HT1080 (cell line): ENCODE results near the gene ZNF555. TPM values are rescaled to one million over a fixed set of nuclear protein-coding genes. Genes with fewer than 3 reads are reported as not detected.

Experiments
- DNase-seq: peaks from one replicate; pipeline ENCODE4 v3.0.0-alpha.2; 2015; ENCODE audit warnings: low read depth
- total RNA-seq: library from RNA; depleted of rRNA; stranded (reverse); fragments of >200 nt; shearing (Covaris generic); gene quantifications from 2 replicates; pipeline ENCODE4 v1.2.3, GENCODE V29; 2014

ZNF555 gene
- total RNA-seq, 1 experiment from 2014 or later: 0.11 TPM

- no peak for DNase-seq
These were observed 18.4 kb upstream of the ZNF555 start for GRCh38 chr19:2822846-2823245.

DNA sequence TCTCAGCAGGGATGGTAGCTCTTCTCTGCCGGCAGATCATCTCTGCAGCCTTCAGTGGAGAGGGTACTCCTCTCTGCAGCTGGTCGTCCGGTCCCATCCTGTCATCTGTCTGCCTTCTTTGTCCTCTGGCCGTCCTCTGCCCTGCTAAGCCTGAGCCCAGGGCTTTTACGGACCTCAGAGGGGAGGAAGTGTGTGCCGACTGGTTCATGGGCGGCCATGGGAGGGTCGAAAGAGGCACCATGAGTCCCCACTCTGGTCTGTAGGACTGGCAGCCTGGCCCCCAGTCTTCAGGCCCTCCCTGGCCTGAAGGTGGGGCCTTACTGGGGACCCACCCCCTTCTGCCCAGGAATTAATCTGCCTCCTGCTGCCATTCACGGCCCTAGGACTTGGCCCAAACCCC, 17.6 kb upstream of the ZNF555 start:
- DNase-seq: no peak

GRCh38 chr19:2824129-2824528, 17.1 kb upstream of the ZNF555 start:
- no peak for DNase-seq

- DNase-seq: no peak
These were observed 14.3 kb upstream of the ZNF555 start for GRCh38 chr19:2827022-2827421.

DNA sequence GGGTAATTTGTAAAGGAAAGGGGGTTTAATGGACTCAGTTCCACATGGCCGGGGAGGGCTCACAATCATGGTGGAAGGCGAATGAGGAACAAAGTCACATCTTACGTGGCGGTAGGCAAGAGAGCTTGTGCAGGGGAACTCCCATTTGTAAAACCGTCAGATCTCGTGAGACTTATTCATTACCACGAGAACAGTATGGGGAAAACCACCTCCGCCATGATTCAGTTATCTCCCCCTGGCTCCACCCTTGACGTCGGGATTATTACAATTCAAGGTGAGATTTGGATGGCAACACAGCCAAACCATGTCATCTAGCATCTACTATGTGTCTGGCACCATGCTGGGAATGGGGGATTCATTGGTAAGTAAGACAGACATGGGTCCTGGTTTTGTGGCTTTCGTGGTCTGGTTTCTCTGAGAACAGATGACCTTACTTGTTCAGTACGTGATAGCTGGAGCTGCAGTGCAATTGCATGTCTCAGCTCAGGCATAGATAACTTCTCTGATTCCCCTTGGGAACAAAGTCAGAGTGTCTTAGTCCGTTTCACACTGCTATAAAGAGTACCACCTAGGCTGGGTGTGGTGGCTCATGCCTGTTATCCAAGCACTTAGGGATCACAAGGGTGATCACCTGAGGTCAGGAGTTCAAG, 13.3 kb upstream of the ZNF555 start:
- DNase-seq: no peak

GRCh38 chr19:2834294-2834871, 6.9 kb upstream of the ZNF555 start:
- no peak for DNase-seq

GRCh38 chr19:2837430-2837829, 3.8 kb upstream of the ZNF555 start:
- no peak for DNase-seq

- DNase-seq: no peak
These were observed 740 bp downstream of the ZNF555 start for GRCh38 chr19:2841855-2842574.

DNA sequence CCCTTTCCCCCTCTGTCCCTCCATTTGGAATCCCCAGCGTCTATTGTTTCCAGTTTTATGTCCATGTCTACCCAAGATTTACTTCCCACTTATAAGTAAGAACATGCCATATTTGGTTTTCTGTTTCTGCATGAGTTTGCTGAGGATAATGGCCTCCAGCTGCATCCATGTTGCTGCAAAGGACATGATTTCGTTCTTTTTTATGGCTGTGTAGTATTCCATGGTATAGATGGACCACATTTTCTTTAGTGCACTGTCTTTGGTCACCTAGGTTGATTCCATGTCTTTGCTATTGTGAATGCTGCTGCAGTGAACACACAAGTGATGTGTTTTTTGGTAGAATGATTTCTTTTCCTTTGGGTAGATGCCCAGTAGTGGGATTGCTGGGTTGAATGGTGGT, 3.8 kb downstream of the ZNF555 start:
- no peak for DNase-seq

- DNase-seq: no peak
These were observed 5.1 kb downstream of the ZNF555 start for GRCh38 chr19:2846180-2846894.

DNA sequence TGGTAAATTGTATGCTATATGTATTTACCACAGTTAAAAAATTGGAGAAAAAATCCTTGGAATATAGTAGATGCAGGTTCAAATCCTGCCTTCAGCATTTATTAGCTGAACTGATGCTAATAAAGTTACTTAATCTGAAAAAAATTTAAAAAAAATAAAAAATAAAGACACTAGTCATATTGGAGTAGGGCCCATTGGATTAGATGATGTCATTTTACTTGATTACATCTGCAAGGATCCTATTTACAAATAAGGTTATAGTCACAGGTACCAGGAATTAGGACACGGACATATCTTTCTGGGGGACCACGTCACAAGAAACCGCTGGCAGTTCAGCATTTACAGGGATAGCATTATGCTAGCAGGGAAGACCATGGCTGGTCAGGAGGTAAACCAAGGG, 6.2 kb downstream of the ZNF555 start:
- no peak for DNase-seq

DNA sequence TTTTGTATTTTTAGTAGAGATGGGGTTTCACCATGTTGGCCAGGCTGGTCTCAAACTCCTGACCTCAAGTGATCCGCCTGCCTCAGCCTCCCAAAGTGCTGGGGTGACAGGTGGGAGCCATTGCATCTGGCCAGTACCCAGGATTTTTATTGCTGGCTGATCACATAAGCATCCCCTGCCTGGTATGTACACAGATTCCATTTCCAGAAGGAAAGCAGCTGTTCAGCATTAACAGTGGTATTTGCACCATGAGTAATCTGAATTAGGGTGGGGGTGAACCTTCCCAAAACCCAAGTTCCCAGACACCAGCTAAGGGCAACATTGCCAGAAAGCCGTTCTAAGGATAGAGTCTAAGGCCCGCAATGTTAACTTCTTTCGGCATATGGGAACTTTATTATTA, 7.3 kb downstream of the ZNF555 start:
- no peak for DNase-seq

- no peak for DNase-seq
These were observed 9.1 kb downstream of the ZNF555 start for GRCh38 chr19:2850256-2850925.

GRCh38 chr19:2852598-2852997, 11.3 kb downstream of the ZNF555 start:
- DNase-seq: no peak

- no peak for DNase-seq
These were observed 11.8 kb downstream of the ZNF555 start for GRCh38 chr19:2853015-2853606.

DNA sequence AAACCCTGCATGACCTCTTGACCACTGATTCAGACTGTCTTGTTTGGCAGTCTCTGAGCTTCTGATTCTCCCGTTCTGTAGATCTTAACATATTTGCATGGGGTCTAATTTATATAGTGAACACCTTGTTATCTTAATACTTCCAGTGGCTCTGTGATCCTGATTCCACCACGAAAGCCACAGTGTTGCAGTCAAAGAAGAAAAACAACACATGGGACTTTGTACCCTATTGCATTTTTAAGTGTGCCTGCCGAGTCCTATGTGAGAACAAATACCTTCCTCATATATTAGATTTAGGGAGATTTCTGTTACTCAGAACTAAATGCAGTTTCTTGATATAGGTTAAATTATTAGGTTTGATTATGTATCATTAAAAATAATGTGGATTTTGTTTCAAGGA, 13.6 kb downstream of the ZNF555 start:
- no peak for DNase-seq

DNA sequence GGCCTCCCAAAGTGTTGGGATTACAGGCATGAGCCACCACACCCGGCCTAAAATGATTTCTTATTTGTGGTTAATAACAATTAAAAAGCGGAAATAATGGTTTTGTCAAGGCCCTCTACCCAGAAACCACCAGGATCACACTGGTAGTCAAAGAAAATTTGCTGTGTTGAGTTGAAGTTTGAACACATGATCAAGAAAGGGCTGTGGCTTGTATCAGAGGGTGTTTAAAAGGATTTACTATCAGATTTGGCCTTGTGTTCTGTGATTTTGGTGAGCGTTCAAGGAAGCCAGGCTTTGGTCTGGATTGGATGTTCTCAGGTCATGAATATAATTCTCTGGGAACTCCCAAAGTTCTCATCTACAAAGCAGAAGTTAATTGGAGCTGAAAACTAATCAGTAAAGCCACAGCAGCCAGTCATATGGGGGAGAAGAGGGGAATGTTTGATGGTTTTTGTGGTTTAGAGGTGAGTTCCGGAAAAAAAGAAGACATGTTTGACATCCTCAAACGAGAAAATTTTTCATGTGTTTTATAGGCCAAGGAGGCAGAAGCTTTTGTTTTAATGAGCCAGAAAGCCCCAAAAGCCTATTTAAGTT, 15.3 kb downstream of the ZNF555 start:
- no peak for DNase-seq

- no peak for DNase-seq
These were observed 17.6 kb downstream of the ZNF555 start for GRCh38 chr19:2858864-2859263.

GRCh38 chr19:2863816-2864215, 22.5 kb downstream of the ZNF555 start:
- DNase-seq: no peak

- DNase-seq: no peak
These were observed 24.2 kb downstream of the ZNF555 start for GRCh38 chr19:2865334-2866100.
